SK-N-SH (cell line): ENCODE data around the gene LMO2. TPM values are rescaled to one million over a fixed set of nuclear protein-coding genes. Genes with fewer than 3 reads are reported as not detected.

Experiments used
- CTCF ChIA-PET: fragments of 300-600, 350-600 bp; formaldehyde crosslinking; extraction: SDS; loops from one replicate; lab custom pipeline; 2021; lab: Yijun Ruan, JAX
- POLR2A ChIA-PET: fragments of 350-600 bp; sonication (Branson Sonifier 250); formaldehyde crosslinking; extraction: SDS; loops from one replicate; lab custom pipeline; 2020; ENCODE audit warnings: antibody characterized with exemption, inconsistent platforms; lab: Yijun Ruan, JAX
- DNase-seq: peaks from one replicate; pipeline ENCODE4 v3.0.0; 2012
- H2AFZ ChIP-seq: fragments of 200-600 bp; sonication (generic); 2 replicates; pipeline ENCODE4 v1.8.1; 2016; ENCODE audit warnings: antibody characterized with exemption, mild to moderate bottlenecking, low read depth
- H3F3A ChIP-seq: fragments of 200-600 bp; sonication (generic); replicated peaks from 2 replicates; pipeline ENCODE3; 2016; ENCODE audit warnings: antibody characterized with exemption, mild to moderate bottlenecking; ENCODE audit not compliant: insufficient read depth
- H3K27ac ChIP-seq, 2 experiments: fragments of 200-500 bp in 1 of 2; fragments of 200-600 bp in 1 of 2; sonication (Bioruptor generic) in 1 of 2; sonication (generic), shearing (Covaris generic) in 1 of 2; 2 replicates each; pipeline versions ENCODE4 v1.5.1 to v1.6.1; 2014 to 2016; ENCODE audit warnings: low read depth in 2 of 2, inconsistent platforms in 1 of 2, low read length in 1 of 2, mild to moderate bottlenecking in 1 of 2, mixed read lengths in 1 of 2
- H3K27me3 ChIP-seq: fragments of 200-600 bp; sonication (generic), shearing (Covaris generic); 2 replicates; pipeline ENCODE4 v1.6.1; 2016; ENCODE audit warnings: mixed run types; ENCODE audit not compliant: insufficient read depth
- H3K36me3 ChIP-seq, 2 experiments: fragments of 200-500 bp in 1 of 2; fragments of 200-600 bp in 1 of 2; sonication (Bioruptor generic) in 1 of 2; sonication (generic) in 1 of 2; replicated peaks in 1 of 2; 2 replicates each; pipeline versions ENCODE3 to v1.5.1; 2014 to 2016; ENCODE audit warnings: low read length in 1 of 2, mild to moderate bottlenecking in 1 of 2; ENCODE audit not compliant: insufficient read depth in 2 of 2, control insufficient read depth in 1 of 2
- H3K4me1 ChIP-seq, 2 experiments: fragments of 200-500 bp in 1 of 2; fragments of 200-600 bp in 1 of 2; sonication (Bioruptor generic) in 1 of 2; sonication (generic), shearing (Covaris generic) in 1 of 2; 2 replicates each; pipeline versions ENCODE4 v1.5.1 to v1.6.1; 2014 to 2016; ENCODE audit warnings: low read depth in 1 of 2, low read length in 1 of 2, mixed run types in 1 of 2; ENCODE audit not compliant: insufficient read depth in 2 of 2, control insufficient read depth in 1 of 2
- H3K4me2 ChIP-seq: fragments of 200-600 bp; sonication (generic), shearing (Covaris generic); 2 replicates; pipeline ENCODE4 v1.6.1; 2017; ENCODE audit warnings: mixed run types
- H3K4me3 ChIP-seq, 2 experiments: fragments of 200-500 bp in 1 of 2; fragments of 200-600 bp in 1 of 2; sonication (Bioruptor generic) in 1 of 2; sonication (generic), shearing (Covaris generic) in 1 of 2; 2 replicates each; pipeline versions ENCODE4 v1.5.1 to v1.8.1; 2014 to 2016; ENCODE audit warnings: low read depth in 2 of 2, inconsistent platforms in 1 of 2, low read length in 1 of 2, mild to moderate bottlenecking in 1 of 2, mixed read lengths in 1 of 2, moderate library complexity in 1 of 2
- H3K79me2 ChIP-seq: fragments of 200-600 bp; sonication (generic); 2 replicates; pipeline ENCODE4 v1.8.1; 2017; ENCODE audit warnings: mild to moderate bottlenecking; ENCODE audit not compliant: insufficient read depth
- H3K9ac ChIP-seq: fragments of 200-600 bp; sonication (generic); 2 replicates; pipeline ENCODE4 v1.6.1; 2017; ENCODE audit warnings: mixed run types
- H3K9me2 ChIP-seq: fragments of 200-600 bp; sonication (generic); 2 replicates; pipeline ENCODE4 v1.6.1; 2017; ENCODE audit warnings: mixed run types
- H3K9me3 ChIP-seq: fragments of 200-600 bp; sonication (generic); 2 replicates; pipeline ENCODE4 v1.6.1; 2017; ENCODE audit warnings: mixed run types, mild to moderate bottlenecking, moderate library complexity
- H4K20me1 ChIP-seq: fragments of 200-600 bp; sonication (generic); 2 replicates; pipeline ENCODE4 v1.6.1; 2017; ENCODE audit warnings: mild to moderate bottlenecking, mixed run types; ENCODE audit not compliant: insufficient read depth
- CHD2 ChIP-seq: fragments of 150-350 bp; IDR thresholded peaks from 2 replicates; pipeline ENCODE4 v1.6.1; 2018; ENCODE audit warnings: low read length; ENCODE audit not compliant: partially characterized antibody
- EP300 ChIP-seq, 2 experiments: IDR thresholded peaks; 2 replicates each; pipeline versions ENCODE4 v1.4.0 to v1.6.1; 2012; ENCODE audit warnings: borderline replicate concordance in 1 of 2, low read depth in 1 of 2, low read length in 1 of 2
- FOSL2 ChIP-seq: IDR thresholded peaks from 2 replicates; pipeline ENCODE4 v1.4.0; 2012; ENCODE audit warnings: low read depth, mild to moderate bottlenecking, moderate library complexity, borderline replicate concordance
- GABPA ChIP-seq: IDR thresholded peaks from 2 replicates; pipeline ENCODE4 v1.4.0; 2012; ENCODE audit warnings: low read depth, mild to moderate bottlenecking
- MEF2A ChIP-seq: IDR thresholded peaks from 2 replicates; pipeline ENCODE4 v1.4.0; 2012; ENCODE audit warnings: low read depth, borderline replicate concordance
- MXI1 ChIP-seq: IDR thresholded peaks from 2 replicates; pipeline ENCODE4 v1.6.1; 2012; ENCODE audit warnings: mild to moderate bottlenecking, low read depth, low read length, improper control_type of control experiment
- NFIC ChIP-seq: IDR thresholded peaks from 2 replicates; pipeline ENCODE4 v1.4.0; 2012; ENCODE audit warnings: borderline replicate concordance
- NRF1 ChIP-seq: IDR thresholded peaks from 2 replicates; pipeline ENCODE4 v1.6.1; 2012; ENCODE audit warnings: low read depth, mild to moderate bottlenecking, low read length
- RAD21 ChIP-seq: IDR thresholded peaks from 2 replicates; pipeline ENCODE4 v1.6.1; 2012; ENCODE audit warnings: mild to moderate bottlenecking, low read length
- RCOR1 ChIP-seq: fragments of 150-350 bp; IDR thresholded peaks from 2 replicates; pipeline ENCODE4 v1.6.1; 2017; ENCODE audit warnings: antibody characterized with exemption, low read length
- REST ChIP-seq: IDR thresholded peaks from 2 replicates; pipeline ENCODE4 v1.6.1; 2012; ENCODE audit warnings: mild to moderate bottlenecking, low read depth, low read length, moderate library complexity
- RXRA ChIP-seq: IDR thresholded peaks from 2 replicates; pipeline ENCODE4 v1.4.0; 2012; ENCODE audit warnings: low read depth, mild to moderate bottlenecking, borderline replicate concordance
- TAF1 ChIP-seq: IDR thresholded peaks from 2 replicates; pipeline ENCODE4 v1.6.1; 2012; ENCODE audit warnings: low read depth, mild to moderate bottlenecking, low read length, moderate library complexity, borderline replicate concordance
- TEAD4 ChIP-seq: IDR thresholded peaks from 2 replicates; pipeline ENCODE4 v1.4.0; 2012; ENCODE audit warnings: mild to moderate bottlenecking, borderline replicate concordance; ENCODE audit not compliant: insufficient read depth
- WGBS: methylation state at CpG from one replicate; pipeline ENCODE4 v1.1.6; 2017; ENCODE audit warnings: low lambda C conversion rate; 5-methylcytosine and 5-hydroxymethylcytosine counted together
- polyA plus RNA-seq, 3 experiments: library from polyadenylated mRNA; depleted of rRNA; stranded (reverse); fragments of >200 nt; gene quantifications; 2 replicates each; pipeline ENCODE4 v1.2.3, GENCODE V29; 2012
- TF ChIP-seq, protein P1 (sequence below): fragments of 150-350 bp; IDR thresholded peaks from 2 replicates; pipeline ENCODE4 v1.6.1; 2016; ENCODE audit warnings: mild to moderate bottlenecking, low read depth, low read length
- TF ChIP-seq, protein P2 (sequence below): fragments of 150-350 bp; IDR thresholded peaks from 2 replicates; pipeline ENCODE4 v1.6.1; 2017; ENCODE audit warnings: antibody characterized with exemption, low read length, low read depth, borderline replicate concordance
- TF ChIP-seq, protein P3 (sequence below): IDR thresholded peaks from 2 replicates; pipeline ENCODE4 v1.4.0; 2012; ENCODE audit warnings: low read depth, borderline replicate concordance
- TF ChIP-seq, protein P4 (sequence below): fragments of 200-600 bp; sonication (generic); IDR thresholded peaks from 2 replicates; pipeline ENCODE4 v1.6.1; 2017; ENCODE audit warnings: antibody characterized with exemption, mild to moderate bottlenecking, moderate library complexity

The LMO2 gene
- polyA plus RNA-seq, 1 of the 3 experiments (the other 2 are of a cell fraction), result 0.05 TPM

- Histone ChIP-seq H3K9ac (no peak overlapping the region), H3K4me3 (no peak overlapping the region), H3K27ac (no peak overlapping the region), H3K79me2 (no peaks in the 10 kb centered on the region), H2AFZ (no peak overlapping the region), H3K4me1 (peaks cover 0 to 25% of the 10 kb centered on the region in 2 experiments; a peak in 3 of 4 replicates), H3K27me3 (peaks cover 10% of the 10 kb centered on the region; the same call in 1 of the 2 replicates), H3K36me3 (no peaks in the 10 kb centered on the region), H3K9me2 (no peaks in the 10 kb centered on the region), H4K20me1 (no peaks in the 10 kb centered on the region), H3K9me3 (no peaks in the 10 kb centered on the region), H3K4me2 (no peak overlapping the region), H3F3A (no peaks in the 10 kb centered on the region)
- no peak for DNase-seq
- TF ChIP-seq EP300 (IDR thresholded peaks at IDR 0.05; ENCODE audit: borderline replicate concordance in 1 of 2, low read depth in 1 of 2, low read length in 1 of 2) (no peak), CHD2 (no peak), TAF1 (no peak), TEAD4 (no peak), GABPA (no peak), MXI1 (no peak), FOSL2 (no peak), MEF2A (no peak), RAD21 (no peak), NRF1 (no peak), RXRA (no peak), REST (no peak), RCOR1 (no peak), NFIC (no peak)
- TF ChIP-seq, protein P1, sequence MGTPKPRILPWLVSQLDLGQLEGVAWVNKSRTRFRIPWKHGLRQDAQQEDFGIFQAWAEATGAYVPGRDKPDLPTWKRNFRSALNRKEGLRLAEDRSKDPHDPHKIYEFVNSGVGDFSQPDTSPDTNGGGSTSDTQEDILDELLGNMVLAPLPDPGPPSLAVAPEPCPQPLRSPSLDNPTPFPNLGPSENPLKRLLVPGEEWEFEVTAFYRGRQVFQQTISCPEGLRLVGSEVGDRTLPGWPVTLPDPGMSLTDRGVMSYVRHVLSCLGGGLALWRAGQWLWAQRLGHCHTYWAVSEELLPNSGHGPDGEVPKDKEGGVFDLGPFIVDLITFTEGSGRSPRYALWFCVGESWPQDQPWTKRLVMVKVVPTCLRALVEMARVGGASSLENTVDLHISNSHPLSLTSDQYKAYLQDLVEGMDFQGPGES, result no peak
- TF ChIP-seq, protein P2, sequence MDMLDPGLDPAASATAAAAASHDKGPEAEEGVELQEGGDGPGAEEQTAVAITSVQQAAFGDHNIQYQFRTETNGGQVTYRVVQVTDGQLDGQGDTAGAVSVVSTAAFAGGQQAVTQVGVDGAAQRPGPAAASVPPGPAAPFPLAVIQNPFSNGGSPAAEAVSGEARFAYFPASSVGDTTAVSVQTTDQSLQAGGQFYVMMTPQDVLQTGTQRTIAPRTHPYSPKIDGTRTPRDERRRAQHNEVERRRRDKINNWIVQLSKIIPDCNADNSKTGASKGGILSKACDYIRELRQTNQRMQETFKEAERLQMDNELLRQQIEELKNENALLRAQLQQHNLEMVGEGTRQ, result no peak
- TF ChIP-seq, protein P3, sequence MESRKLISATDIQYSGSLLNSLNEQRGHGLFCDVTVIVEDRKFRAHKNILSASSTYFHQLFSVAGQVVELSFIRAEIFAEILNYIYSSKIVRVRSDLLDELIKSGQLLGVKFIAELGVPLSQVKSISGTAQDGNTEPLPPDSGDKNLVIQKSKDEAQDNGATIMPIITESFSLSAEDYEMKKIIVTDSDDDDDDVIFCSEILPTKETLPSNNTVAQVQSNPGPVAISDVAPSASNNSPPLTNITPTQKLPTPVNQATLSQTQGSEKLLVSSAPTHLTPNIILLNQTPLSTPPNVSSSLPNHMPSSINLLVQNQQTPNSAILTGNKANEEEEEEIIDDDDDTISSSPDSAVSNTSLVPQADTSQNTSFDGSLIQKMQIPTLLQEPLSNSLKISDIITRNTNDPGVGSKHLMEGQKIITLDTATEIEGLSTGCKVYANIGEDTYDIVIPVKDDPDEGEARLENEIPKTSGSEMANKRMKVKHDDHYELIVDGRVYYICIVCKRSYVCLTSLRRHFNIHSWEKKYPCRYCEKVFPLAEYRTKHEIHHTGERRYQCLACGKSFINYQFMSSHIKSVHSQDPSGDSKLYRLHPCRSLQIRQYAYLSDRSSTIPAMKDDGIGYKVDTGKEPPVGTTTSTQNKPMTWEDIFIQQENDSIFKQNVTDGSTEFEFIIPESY, result no peak
- TF ChIP-seq, protein P4, sequence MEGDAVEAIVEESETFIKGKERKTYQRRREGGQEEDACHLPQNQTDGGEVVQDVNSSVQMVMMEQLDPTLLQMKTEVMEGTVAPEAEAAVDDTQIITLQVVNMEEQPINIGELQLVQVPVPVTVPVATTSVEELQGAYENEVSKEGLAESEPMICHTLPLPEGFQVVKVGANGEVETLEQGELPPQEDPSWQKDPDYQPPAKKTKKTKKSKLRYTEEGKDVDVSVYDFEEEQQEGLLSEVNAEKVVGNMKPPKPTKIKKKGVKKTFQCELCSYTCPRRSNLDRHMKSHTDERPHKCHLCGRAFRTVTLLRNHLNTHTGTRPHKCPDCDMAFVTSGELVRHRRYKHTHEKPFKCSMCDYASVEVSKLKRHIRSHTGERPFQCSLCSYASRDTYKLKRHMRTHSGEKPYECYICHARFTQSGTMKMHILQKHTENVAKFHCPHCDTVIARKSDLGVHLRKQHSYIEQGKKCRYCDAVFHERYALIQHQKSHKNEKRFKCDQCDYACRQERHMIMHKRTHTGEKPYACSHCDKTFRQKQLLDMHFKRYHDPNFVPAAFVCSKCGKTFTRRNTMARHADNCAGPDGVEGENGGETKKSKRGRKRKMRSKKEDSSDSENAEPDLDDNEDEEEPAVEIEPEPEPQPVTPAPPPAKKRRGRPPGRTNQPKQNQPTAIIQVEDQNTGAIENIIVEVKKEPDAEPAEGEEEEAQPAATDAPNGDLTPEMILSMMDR, result no peak
- ChIA-PET CTCF (interaction anchor here (1.2 to 1.3 kb wide), 2 partner anchors 42 to 63 kb away, joined by 3 to 4 read pairs; no protein-coding TSS in a partner anchor), POLR2A (no interaction called here)
- 66% methylated on average over 3 of the region's 3 CpGs for WGBS
Measured at GRCh38 chr11:33898957-33899356, 7.1 kb upstream of the LMO2 start.
